NCI-H128 (cell line): ENCODE results near the gene ATXN7L1.
"Not testable (repeated sequence)": the region's sequence is repeated elsewhere in the genome, so short reads cannot be mapped to it uniquely, and the experiment has no call there.

Experiments
- DNase-seq: peaks from one replicate; lab custom pipeline; 2025; ENCODE audit not compliant: unreplicated experiment; lab: John Stamatoyannopoulos, UW

ATXN7L1 gene

DNA sequence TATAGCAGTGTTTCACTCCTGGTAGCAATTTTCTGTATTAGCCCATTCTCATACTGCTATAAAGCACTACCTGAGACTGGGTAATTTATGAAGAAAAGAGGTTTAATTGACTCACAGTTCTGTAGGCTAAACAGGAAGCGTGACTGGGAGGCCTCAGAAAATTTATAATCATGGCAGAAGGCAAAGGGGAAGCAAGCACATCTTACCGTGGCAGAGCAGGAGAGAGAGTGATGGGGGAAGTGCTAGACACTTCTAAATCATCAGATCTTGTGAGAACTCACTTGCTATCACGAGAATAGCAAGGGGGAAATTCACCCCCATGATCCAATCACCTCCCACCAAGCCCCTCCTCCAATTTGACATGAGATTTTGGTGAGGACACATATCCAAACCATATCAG is 163.5 kb downstream of the ATXN7L1 start:
- no peak for DNase-seq

GRCh38 chr7:105711726-105712402 is 164.5 kb downstream of the ATXN7L1 start:
- DNase-seq, result no peak

- DNase-seq, result not testable (repeated sequence)
Measured at GRCh38 chr7:105710720-105711119, 165.7 kb downstream of the ATXN7L1 start.

GRCh38 chr7:105708763-105709080 is 167.7 kb downstream of the ATXN7L1 start:
- DNase-seq, result no peak

GRCh38 chr7:105707967-105708762 is 168.2 kb downstream of the ATXN7L1 start:
- no peak for DNase-seq

GRCh38 chr7:105707381-105707780 is 169.0 kb downstream of the ATXN7L1 start:
- DNase-seq, result no peak

GRCh38 chr7:105705427-105705826 is 171.0 kb downstream of the ATXN7L1 start:
- DNase-seq, result no peak

GRCh38 chr7:105703207-105703930 is 173.0 kb downstream of the ATXN7L1 start:
- DNase-seq, result no peak

DNA sequence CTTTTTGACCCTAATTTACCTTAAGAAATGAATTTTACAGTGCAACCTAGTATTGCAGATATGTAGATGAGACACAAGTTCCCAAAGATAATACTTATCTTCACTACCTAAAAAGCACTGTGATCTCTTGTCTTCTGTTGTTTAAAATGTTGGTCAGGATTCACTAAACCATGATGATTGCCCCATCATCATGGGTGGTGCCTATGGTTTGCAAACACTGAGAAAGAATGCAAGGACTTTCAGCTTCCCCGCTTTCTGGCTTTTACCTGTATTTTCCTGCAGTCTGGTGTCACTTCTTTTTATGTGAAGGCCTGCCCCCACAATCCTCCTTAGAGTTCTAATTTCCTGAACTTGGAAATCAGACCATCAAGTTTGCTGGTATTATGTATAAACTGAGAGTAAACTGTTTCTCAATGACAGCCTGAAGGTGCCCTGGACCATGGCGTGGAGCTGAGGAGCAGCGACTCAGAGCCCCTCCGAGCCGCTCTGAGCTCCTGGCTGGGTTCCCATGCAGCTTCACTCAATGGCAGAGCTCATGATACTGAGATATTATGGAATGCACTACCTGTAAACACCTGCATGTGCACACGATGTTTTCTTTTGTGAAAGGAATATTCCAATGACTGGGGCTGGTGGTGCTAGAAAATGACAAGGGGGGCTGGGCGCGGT is 176.7 kb downstream of the ATXN7L1 start:
- no peak for DNase-seq

DNA sequence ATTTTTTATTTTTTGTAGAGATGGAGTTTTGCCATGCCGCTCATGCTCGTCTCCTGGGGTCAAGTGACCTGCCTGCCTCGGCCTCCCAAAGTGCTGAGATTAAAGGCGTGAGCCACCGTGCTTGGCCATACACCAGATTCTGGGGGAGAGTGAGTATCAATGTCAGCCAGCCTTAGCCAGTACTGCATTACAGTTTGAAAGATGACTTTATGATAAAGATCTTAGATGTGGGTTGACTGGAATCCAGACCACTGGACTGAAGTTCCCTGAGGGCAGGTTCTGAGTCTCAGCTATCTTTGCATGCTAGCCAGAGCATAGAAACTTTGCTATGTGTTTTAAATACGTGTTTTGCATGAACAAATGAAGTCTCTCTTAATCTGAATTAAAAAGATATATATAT is 177.9 kb downstream of the ATXN7L1 start:
- no peak for DNase-seq

DNA sequence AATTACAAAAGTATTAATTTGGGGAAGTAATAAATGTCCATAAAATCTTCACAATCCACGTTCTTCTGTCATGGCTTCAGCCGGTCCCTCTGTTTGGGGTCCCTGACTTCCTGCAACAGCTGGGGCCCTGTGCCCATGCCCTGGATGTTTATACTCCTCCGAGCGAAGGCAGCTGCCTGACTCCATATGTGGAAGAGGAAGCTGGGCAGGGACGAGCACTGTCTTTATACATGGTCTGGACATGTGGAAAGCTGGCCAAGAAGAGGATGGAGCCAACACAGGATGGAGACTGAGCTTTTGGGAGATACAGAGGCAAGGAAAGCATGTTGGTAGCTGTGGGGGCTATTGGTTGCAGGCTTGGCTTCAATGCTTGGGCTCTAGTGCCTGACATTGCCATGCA is 178.6 kb downstream of the ATXN7L1 start:
- DNase-seq, result no peak

- not testable (repeated sequence) for DNase-seq
Measured at GRCh38 chr7:105697169-105697568, 179.2 kb downstream of the ATXN7L1 start.

DNA sequence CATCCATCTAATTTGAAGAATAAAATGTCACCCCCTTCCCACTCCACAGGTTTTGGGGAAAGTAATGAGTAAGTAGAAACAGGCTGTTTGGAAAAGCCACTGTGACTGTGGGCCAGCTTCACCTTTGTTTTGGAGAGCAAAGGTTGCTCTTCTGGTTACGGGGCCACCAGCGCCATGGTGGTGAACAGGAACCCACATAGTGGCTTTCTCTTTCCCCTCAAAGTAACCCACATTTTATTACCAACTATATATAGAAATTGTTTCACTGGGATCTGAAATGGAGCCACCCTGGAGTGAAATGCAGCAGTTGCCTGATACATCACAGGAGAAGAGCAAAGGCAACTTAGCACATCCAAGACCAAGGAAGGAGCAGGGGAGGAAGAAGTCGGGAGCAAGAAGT is 182.8 kb downstream of the ATXN7L1 start:
- no peak for DNase-seq

DNA sequence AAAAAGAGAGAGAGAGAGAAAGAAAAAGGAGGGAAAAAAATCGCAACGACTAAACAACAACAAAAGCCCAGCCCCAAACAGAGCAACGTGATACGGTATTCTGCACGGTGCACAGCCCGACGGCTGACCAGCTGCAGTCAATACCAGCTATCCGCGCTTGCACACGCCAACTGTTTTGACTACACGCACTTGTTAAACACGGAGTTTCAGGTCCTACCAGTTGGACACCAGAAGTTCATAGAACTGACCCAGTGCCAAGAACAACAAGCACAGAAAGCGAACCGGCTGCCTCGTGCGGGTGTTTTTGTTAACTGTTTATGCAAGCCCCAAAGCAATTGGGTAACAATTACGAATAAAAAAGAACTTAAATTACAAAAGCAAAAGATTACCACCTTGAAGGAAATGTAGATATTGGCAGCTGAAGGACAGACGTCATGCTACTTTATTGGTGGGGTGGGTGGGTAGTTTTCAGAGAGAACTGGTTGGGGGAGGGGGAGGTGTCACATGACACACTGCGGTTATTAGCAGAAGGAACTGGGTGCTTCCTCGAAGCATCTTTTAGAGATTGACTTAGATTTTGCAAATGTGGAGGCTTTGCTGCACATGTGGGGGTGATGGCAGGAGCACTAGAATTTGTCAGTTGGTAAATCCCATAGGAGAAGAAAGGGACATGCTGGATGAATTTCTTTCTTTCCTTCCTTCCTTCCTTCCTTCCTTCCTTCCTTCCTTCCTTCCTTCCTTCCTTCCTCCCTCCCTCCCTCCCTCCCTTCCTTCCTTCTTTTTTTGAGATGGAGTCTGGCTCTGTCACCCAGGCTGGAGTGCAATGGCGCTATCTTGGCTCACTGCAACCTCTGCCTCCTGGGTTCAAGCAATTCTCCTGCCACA is 184.5 kb downstream of the ATXN7L1 start:
- no peak for DNase-seq

DNA sequence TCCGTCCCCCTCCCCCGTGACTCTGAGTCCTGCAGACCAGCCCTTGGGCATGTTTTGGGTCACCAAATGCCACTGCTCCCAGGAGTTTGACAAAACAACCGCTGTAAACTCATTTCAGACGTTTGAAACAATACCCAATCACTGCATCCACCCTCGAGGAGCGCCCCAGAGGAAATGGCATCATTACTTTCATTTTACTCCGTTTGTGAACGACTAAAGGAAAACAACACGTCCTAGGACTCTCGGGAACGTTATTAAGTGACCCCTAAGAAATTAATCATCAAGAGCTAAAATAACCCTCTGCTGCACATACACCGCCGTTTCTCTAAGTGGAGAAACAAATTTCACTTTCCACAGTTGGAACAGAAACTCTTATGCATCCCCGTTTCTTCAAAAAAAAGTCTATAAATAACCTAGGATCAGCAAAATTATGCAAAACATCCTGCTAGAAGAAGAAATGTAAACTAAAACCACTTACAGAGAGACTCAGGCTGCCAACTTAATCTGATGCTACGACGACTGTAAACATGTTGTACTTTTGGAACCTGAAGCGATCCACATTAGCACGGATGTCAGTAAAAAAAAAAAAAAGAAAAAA is 185.2 kb downstream of the ATXN7L1 start:
- no peak for DNase-seq

DNA sequence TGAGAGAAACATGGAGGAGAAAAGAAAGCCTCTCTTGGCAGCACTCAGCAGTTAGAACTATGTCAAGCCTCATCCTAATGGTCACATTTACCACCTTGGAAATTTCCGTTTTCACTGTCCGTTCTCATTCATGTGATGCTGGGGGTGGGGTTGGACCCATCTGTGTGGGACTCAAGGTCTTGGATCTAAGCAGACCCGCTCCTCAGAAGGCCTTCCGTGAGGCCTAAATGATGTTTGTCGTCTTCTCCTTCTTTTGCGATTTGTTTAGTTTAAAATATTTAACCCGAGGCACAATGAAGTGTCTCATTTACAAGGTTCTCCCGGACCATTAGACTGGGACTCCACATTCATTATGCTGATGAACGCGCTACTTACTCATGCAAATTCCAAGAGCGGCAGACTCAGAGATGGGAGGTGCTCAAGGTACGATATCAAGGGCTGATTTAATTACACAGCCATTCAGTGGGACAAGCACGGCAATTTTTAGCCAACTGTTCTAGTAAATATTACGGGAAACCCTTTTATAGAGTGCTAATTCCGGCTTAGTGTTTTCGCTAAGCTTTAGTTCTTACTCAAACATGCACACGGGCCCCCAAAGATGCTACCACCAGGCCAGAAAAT is 186.0 kb downstream of the ATXN7L1 start:
- no peak for DNase-seq

GRCh38 chr7:105689067-105689819 is 187.2 kb downstream of the ATXN7L1 start:
- DNase-seq, result no peak

GRCh38 chr7:105688617-105689016 is 187.8 kb downstream of the ATXN7L1 start:
- DNase-seq, result no peak

- no peak for DNase-seq
Measured at GRCh38 chr7:105685161-105685560, 191.2 kb downstream of the ATXN7L1 start.
